ENCODE data around the gene CMIP.

GRCh38 chr16:81713796-81714195 is 269.2 kb downstream of the CMIP start:
- TF ChIP-seq, protein P1, sequence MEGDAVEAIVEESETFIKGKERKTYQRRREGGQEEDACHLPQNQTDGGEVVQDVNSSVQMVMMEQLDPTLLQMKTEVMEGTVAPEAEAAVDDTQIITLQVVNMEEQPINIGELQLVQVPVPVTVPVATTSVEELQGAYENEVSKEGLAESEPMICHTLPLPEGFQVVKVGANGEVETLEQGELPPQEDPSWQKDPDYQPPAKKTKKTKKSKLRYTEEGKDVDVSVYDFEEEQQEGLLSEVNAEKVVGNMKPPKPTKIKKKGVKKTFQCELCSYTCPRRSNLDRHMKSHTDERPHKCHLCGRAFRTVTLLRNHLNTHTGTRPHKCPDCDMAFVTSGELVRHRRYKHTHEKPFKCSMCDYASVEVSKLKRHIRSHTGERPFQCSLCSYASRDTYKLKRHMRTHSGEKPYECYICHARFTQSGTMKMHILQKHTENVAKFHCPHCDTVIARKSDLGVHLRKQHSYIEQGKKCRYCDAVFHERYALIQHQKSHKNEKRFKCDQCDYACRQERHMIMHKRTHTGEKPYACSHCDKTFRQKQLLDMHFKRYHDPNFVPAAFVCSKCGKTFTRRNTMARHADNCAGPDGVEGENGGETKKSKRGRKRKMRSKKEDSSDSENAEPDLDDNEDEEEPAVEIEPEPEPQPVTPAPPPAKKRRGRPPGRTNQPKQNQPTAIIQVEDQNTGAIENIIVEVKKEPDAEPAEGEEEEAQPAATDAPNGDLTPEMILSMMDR (IDR thresholded peaks at IDR 0.05): no peak
- no peak for TF ChIP-seq EZH2phosphoT487 (IDR thresholded peaks at IDR 0.05)

Data from neural progenitor cell (in vitro differentiated cells).